NCI-H1930 (cell line): ENCODE results near the gene RBM28.
"Not testable (repeated sequence)": the region's sequence is repeated elsewhere in the genome, so short reads cannot be mapped to it uniquely, and the experiment has no call there.

Experiments used
- DNase-seq, 2 experiments: peaks; one replicate each; lab custom pipeline; 2025; lab: John Stamatoyannopoulos, UW

The RBM28 gene

DNA sequence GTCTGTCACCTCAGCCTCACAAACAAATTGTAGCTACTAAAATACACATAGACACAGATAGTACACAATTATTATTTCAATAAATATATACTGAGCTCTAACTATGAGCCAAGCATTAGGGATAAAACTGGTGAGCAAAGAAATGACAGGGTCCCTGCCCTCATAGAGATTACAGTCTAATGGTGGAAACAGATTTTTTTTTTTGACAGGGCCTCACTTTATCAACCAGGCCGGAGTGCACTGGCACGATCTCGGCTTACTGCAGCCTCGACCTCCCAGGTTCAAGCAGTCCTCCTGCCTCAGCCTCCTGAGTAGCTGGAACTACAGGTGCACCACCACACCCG is 695 bp upstream of the RBM28 start:
- no peak for DNase-seq

- no peak for DNase-seq
These were observed 2.0 kb downstream of the RBM28 start for GRCh38 chr7:128341733-128342132.

DNA sequence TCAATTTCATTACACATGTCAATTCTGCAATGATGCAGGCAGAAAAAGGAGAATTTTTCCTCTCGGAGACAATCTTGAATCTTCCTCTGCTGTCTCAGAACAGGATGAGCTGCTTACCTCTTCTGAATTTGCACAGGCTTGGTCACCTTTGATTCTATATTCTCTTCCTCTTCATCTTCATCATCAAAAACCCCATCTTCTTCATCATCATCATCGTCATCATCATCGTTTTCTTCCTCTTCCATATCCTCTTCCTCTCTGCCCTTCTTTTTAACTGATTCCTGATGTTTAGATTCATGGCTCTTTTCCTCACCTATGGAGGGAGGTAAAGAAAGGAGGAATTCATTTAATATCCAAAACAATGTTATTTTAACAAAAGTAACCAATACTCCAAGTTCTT is 8.0 kb downstream of the RBM28 start:
- no peak for DNase-seq

DNA sequence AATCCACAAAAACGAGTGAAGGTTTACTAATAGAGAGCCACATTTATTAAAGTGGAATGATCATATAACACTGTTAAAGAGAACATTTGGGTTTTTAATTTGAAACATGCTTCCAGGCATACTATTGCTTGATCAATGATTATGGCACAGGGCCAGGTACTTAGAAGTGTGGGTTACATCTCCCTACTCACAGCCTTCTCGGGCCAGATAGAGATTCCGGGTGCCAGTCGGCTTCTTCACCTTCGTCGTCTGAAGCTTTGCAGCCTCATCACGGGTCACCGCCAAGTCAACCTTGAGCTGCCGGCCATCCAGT is 19.4 kb downstream of the RBM28 start:
- no peak for DNase-seq

DNA sequence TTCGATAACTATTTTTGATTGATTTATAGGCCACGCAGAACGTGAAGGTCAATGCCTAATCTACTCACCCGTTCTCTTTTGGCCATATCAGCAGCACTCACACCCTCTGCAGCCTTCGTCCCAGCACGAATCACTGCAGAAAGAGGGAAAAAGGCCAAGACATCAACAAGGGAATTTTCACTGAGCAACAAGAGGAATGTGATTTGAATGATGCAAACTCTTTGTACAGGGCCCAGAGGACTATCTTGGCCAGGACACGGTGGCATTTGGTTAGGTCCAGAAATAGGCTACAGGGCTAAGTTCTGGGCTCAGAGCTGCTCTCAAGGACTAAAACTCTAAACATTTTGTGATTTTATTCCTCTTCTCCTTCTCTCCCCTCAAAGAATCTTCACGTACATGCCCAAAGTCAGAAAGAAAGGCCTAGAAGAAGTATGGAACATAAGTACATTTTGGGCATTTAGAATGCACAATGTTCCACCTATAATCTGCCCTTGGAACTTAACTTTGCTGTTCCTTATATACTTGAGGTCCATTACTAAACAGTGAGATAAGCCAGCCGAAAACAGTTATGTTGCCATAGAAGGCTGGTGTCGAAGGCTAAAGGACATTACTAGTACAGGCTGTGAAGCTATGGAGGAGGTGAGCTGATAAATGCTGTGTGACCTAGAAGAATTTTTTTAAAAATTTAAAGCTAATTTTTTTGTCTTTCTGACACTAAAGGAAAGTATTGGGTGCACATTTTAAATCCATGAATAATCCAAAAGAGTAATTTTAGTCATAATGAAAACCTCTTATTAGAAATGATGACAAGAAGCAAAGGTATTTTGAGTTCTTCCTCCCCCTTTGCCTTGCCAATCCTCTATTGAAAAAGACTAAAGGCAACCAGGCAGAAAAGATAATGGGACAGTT is 20.0 kb downstream of the RBM28 start:
- DNase-seq = no peak

DNA sequence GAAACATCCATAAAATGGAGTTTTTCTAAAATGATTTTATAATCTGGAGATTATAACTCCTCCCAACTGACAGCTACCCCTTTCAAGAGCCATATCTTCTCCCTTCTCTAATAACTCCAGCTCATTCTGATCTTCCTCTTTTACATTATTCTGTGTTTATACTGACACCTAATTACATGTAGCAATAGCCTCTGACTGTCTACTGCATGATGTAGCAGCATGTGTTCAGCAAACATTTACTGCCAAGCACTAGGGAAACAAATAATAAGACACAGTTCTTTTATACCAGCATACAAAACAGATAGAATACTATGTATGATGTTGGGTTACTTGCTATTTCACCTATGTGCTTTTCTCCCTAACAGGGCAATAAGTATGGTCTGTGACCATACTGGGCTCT is 20.7 kb downstream of the RBM28 start:
- DNase-seq = no peak

- no peak for DNase-seq
These were observed 21.6 kb downstream of the RBM28 start for GRCh38 chr7:128322040-128322643.

GRCh38 chr7:128321044-128321422 is 22.7 kb downstream of the RBM28 start:
- no peak for DNase-seq

GRCh38 chr7:128318691-128319090 is 25.0 kb downstream of the RBM28 start:
- DNase-seq = no peak

- DNase-seq = no peak
These were observed 32.7 kb downstream of the RBM28 start for GRCh38 chr7:128311013-128311412.

- no peak for DNase-seq
These were observed 33.2 kb downstream of the RBM28 start for GRCh38 chr7:128310499-128310898.

DNA sequence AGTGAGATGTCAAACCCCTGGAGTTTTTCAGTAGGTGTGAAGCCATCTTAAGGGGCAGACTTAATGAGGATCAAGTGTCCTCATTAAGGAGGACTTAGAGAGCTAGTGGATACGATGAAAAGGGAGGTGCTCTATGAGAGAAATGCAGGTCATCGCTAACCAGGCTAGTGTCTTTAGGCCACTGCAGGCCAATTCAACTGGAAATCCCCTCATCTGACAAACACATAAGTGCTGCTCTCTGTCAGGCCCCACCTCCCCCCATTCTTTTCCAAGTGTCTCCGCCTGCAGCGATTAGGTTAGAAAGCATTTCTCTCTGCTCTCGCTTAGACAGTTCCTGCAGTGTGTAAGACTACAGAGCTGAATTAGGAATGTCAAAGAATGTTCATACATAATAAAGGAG is 33.7 kb downstream of the RBM28 start:
- DNase-seq = no peak

DNA sequence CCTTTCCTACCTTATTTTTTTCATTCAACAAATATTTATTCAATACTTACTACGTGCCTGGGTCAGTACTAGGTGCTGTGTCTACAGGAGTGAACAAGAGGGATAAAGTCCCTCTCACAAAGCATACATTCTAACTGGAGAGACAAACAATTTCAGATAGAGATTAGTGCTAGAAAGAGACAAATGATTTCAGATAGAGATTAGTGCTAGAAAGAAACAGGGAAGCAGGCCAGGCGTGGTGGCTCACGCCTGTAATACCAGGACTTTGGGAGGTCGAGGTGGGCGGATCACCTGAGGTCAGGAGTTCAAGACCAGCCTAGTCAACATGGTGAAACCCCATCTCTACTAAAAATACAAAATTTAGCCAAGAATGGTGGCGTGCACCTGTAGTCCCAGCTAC is 34.6 kb downstream of the RBM28 start:
- no peak for DNase-seq

DNA sequence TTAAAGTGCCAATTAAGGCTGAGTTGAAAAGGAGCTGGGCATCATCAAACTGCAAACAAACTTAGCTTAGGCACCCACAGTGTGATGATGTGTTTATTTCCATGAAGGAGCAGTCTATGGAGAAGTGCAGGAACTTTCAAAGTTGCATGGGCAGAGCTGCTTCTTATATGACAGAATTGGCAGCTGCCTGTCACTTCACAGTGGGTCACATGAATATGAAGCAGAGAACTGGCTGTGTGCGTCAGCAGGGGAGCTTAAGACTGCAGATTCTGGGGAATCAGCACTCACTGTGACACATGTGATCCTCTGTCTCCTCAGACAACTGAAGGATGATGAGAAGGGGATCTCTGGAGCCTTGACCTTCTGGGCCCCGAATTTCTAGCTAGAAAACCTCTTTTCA is 36.6 kb downstream of the RBM28 start:
- no peak for DNase-seq

- DNase-seq = no peak
These were observed 39.5 kb downstream of the RBM28 start for GRCh38 chr7:128304212-128304611.

DNA sequence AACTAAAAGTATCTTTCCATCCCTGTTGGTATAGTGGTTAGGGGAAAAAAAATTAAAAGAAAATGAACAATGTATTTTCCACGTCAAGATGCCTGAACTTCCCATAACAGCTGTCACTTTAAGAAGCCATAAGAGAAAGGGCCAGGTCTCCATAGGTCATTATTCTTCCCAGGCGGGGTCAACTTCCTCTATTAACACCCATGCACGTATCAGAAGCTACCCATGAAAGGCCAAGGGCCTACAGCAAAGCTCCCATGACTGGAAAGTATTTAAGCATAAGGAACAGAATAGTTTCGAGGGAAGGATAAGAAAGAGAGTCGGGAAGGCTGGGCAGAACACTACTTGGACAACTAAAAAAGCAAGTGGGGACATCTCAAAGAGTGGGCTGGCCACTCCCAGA is 40.1 kb downstream of the RBM28 start:
- no peak for DNase-seq

DNA sequence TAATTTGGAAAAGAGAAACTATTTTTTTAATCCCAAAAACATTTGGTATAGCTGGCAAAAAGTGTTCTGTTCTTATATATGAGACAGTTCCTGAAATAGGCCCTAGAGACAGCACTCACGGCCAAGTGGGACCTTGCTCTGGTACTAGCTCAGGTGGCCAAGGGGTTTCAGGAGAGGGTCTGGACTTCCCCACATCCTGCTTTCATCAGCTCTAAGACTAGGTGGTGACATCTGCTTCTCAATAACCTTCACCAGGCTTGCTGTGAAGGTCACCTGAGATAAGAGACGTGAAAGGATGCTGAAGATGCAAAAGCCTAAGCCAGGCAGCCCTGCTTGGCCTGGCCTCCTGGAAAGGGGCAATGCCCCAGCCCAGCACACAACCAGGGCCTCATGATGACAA is 40.6 kb downstream of the RBM28 start:
- DNase-seq = no peak

DNA sequence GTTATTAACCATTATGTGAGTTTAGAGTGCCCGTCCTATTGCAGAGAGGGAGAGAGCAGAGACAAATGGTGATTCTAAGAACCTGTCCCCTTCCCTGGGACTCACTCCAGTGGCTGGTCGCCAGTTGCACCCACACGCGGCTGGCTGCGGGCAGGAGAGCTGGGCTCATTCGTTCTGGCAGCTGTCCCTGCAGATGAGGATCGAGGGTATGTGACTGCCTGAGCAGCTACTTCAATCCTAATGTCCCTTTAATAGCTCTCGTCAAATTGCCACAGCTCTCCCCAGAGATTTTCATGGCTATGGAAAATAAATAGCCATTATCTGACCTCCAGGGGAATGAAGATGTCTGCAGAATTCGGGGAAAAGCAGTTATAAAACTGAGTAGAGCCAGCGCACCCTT is 41.6 kb downstream of the RBM28 start:
- DNase-seq = no peak

GRCh38 chr7:128299109-128299607 is 44.5 kb downstream of the RBM28 start:
- DNase-seq = no peak

DNA sequence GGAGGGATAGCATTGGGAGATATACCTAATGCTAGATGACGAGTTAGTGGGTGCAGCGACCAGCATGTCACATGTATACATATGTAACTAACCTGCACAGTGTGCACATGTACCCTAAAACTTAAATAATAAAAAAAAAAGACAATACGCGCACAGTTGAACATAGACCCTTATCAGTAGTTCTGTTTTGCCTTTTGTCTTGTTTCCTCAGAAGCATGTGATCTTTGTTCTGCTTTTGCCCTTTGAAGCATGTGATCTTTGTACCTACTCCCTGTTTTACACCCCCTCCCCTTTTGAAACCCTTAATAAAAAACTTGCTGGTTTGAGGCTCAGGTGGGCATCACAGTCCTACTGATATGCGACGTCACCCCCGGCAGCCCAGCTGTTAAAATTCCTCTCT is 45.7 kb downstream of the RBM28 start:
- not testable (repeated sequence) for DNase-seq

GRCh38 chr7:128287556-128287955 is 56.2 kb downstream of the RBM28 start:
- no peak for DNase-seq

- DNase-seq = no peak
These were observed 59.6 kb downstream of the RBM28 start for GRCh38 chr7:128284102-128284501.

- no peak for DNase-seq
These were observed 61.9 kb downstream of the RBM28 start for GRCh38 chr7:128281605-128282380.
